ENCODE data around the gene MMP10. TPM values are rescaled to one million over a fixed set of nuclear protein-coding genes. Genes with fewer than 3 reads are reported as not detected.

The MMP10 gene
- total RNA-seq, 2 experiments from 2014 or later = not detected

- no peak overlapping the region for H2AFZ ChIP-seq (ENCODE audit: low read length)
- ChIA-PET CTCF (ENCODE audit: unreplicated experiment) (no interaction called here), POLR2A (no interaction called here)
- H4K20me1 ChIP-seq (ENCODE audit: insufficient read depth, low read length) = no peaks in the 10 kb centered on the region
- H3K9me2 ChIP-seq (ENCODE audit: insufficient read depth, low read length) = no peaks in the 10 kb centered on the region
- no peaks in the 10 kb centered on the region for H3K9me3 ChIP-seq (ENCODE audit: low read length)
- no peaks in the 10 kb centered on the region for H3K79me2 ChIP-seq (ENCODE audit: insufficient read depth, low read depth, low read length)
- no peak overlapping the region for H3K27ac ChIP-seq (ENCODE audit: low read depth, low read length, poor library complexity, severe bottlenecking)
- no TSS peak for BruUV-seq (replicated peaks)
- TF ChIP-seq, protein P1, sequence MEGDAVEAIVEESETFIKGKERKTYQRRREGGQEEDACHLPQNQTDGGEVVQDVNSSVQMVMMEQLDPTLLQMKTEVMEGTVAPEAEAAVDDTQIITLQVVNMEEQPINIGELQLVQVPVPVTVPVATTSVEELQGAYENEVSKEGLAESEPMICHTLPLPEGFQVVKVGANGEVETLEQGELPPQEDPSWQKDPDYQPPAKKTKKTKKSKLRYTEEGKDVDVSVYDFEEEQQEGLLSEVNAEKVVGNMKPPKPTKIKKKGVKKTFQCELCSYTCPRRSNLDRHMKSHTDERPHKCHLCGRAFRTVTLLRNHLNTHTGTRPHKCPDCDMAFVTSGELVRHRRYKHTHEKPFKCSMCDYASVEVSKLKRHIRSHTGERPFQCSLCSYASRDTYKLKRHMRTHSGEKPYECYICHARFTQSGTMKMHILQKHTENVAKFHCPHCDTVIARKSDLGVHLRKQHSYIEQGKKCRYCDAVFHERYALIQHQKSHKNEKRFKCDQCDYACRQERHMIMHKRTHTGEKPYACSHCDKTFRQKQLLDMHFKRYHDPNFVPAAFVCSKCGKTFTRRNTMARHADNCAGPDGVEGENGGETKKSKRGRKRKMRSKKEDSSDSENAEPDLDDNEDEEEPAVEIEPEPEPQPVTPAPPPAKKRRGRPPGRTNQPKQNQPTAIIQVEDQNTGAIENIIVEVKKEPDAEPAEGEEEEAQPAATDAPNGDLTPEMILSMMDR (conservative IDR thresholded peaks at IDR 0.05; ENCODE audit: low read length) = no peak
- no peak for TF ChIP-seq EZH2phosphoT487 (IDR thresholded peaks at IDR 0.05; ENCODE audit: borderline replicate concordance, low read depth, low read length)
- no peaks in the 10 kb centered on the region for H3K36me3 ChIP-seq (ENCODE audit: insufficient read depth, low read length)
- no peak overlapping the region for H3K4me2 ChIP-seq (ENCODE audit: low read length)
- no peak overlapping the region for H3K4me3 ChIP-seq (ENCODE audit: low read depth, low read length, poor library complexity, severe bottlenecking)
- DNase-seq (ENCODE audit: low spot score) = no peak
- intact Hi-C loops (cut with micrococcal nuclease; ENCODE audit: unreplicated experiment) = no loop called here
- no peaks in the 10 kb centered on the region for H3K4me1 ChIP-seq (ENCODE audit: insufficient read depth, low read length, poor library complexity, severe bottlenecking)
These were observed 22.4 kb downstream of the MMP10 start for GRCh38 chr11:102757823-102758549.

GRCh38 chr11:102753267-102753666 is 27.2 kb downstream of the MMP10 start:
- Histone ChIP-seq H3K4me2 (ENCODE audit: low read length) (no peak overlapping the region), H2AFZ (ENCODE audit: low read length) (no peak overlapping the region), H3K4me1 (ENCODE audit: insufficient read depth, low read length, poor library complexity, severe bottlenecking) (no peaks in the 10 kb centered on the region), H3K27ac (ENCODE audit: low read depth, low read length, poor library complexity, severe bottlenecking) (no peak overlapping the region), H3K79me2 (ENCODE audit: insufficient read depth, low read depth, low read length) (no peaks in the 10 kb centered on the region), H3K36me3 (ENCODE audit: insufficient read depth, low read length) (no peaks in the 10 kb centered on the region), H3K9me3 (ENCODE audit: low read length) (no peaks in the 10 kb centered on the region), H3K9me2 (ENCODE audit: insufficient read depth, low read length) (no peaks in the 10 kb centered on the region), H4K20me1 (ENCODE audit: insufficient read depth, low read length) (no peaks in the 10 kb centered on the region), H3K4me3 (ENCODE audit: low read depth, low read length, poor library complexity, severe bottlenecking) (no peak overlapping the region)
- intact Hi-C loops (cut with micrococcal nuclease; ENCODE audit: unreplicated experiment) = no loop called here
- no peak for DNase-seq (ENCODE audit: low spot score)
- ChIA-PET POLR2A (interaction anchor here (0.6 kb wide), 1 partner anchor 121 kb away, joined by 5 read pairs; no protein-coding TSS in a partner anchor), CTCF (ENCODE audit: unreplicated experiment) (no interaction called here)
- no peak for TF ChIP-seq EZH2phosphoT487 (IDR thresholded peaks at IDR 0.05; ENCODE audit: borderline replicate concordance, low read depth, low read length)
- TF ChIP-seq, protein P1 (conservative IDR thresholded peaks at IDR 0.05; ENCODE audit: low read length) = no peak
- BruUV-seq (replicated peaks) = no TSS peak

DNA sequence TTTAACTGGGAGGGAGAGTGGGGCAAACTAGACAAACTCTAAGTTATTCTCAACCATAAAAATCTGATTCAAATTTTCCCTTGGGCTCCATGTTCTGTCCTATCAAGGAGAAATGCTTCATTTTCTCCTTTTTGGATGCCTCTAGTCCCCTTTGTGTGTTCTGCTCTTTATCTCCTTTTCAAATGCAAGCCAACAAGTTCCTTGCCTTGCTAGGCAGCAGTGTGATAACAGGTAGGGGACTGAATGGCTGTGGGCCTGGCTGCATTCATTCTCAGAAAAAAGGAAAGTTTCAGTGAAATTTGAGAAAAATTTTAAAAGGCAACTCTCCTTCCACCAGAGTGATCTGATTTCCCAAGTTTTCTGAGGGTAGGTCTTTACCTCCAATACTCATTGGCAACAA is 28.8 kb downstream of the MMP10 start:
- no peak overlapping the region for H2AFZ ChIP-seq (ENCODE audit: low read length)
- H3K9me2 ChIP-seq (ENCODE audit: insufficient read depth, low read length) = no peaks in the 10 kb centered on the region
- H3K79me2 ChIP-seq (ENCODE audit: insufficient read depth, low read depth, low read length) = no peaks in the 10 kb centered on the region
- H3K9me3 ChIP-seq (ENCODE audit: low read length) = no peaks in the 10 kb centered on the region
- ChIA-PET CTCF (ENCODE audit: unreplicated experiment) (no interaction called here), POLR2A (interaction anchor here (1.0 kb wide), 1 partner anchor 10 kb away, joined by 3 read pairs; no protein-coding TSS in a partner anchor)
- no peaks in the 10 kb centered on the region for H4K20me1 ChIP-seq (ENCODE audit: insufficient read depth, low read length)
- intact Hi-C loops (cut with micrococcal nuclease; ENCODE audit: unreplicated experiment) = no loop called here
- no peak for DNase-seq (ENCODE audit: low spot score)
- no peaks in the 10 kb centered on the region for H3K36me3 ChIP-seq (ENCODE audit: insufficient read depth, low read length)
- no peak for TF ChIP-seq EZH2phosphoT487 (IDR thresholded peaks at IDR 0.05; ENCODE audit: borderline replicate concordance, low read depth, low read length)
- TF ChIP-seq, protein P1 (conservative IDR thresholded peaks at IDR 0.05; ENCODE audit: low read length) = no peak
- no peak overlapping the region for H3K27ac ChIP-seq (ENCODE audit: low read depth, low read length, poor library complexity, severe bottlenecking)
- H3K4me3 ChIP-seq (ENCODE audit: low read depth, low read length, poor library complexity, severe bottlenecking) = no peak overlapping the region
- BruUV-seq (replicated peaks) = no TSS peak
- H3K4me1 ChIP-seq (ENCODE audit: insufficient read depth, low read length, poor library complexity, severe bottlenecking) = no peaks in the 10 kb centered on the region
- no peak overlapping the region for H3K4me2 ChIP-seq (ENCODE audit: low read length)

Measured in OCI-LY7 (cell line).